Activated CD8-positive, alpha-beta memory T cell treated with anti-CD3 and anti-CD28 coated beads, Interleukin-2, amount 50 U/mL, for 4 hours (primary cell): ENCODE data around the gene RAB5B.
A peak's percentile ranks its signal among the peaks of the same experiment; 100 is the strongest.
"Not testable (repeated sequence)": the region's sequence is repeated elsewhere in the genome, so short reads cannot be mapped to it uniquely, and the experiment has no call there.

Experiments
- DNase-seq: peaks from one replicate; pipeline ENCODE4 v3.0.0-alpha.2; 2020

The RAB5B gene

DNA sequence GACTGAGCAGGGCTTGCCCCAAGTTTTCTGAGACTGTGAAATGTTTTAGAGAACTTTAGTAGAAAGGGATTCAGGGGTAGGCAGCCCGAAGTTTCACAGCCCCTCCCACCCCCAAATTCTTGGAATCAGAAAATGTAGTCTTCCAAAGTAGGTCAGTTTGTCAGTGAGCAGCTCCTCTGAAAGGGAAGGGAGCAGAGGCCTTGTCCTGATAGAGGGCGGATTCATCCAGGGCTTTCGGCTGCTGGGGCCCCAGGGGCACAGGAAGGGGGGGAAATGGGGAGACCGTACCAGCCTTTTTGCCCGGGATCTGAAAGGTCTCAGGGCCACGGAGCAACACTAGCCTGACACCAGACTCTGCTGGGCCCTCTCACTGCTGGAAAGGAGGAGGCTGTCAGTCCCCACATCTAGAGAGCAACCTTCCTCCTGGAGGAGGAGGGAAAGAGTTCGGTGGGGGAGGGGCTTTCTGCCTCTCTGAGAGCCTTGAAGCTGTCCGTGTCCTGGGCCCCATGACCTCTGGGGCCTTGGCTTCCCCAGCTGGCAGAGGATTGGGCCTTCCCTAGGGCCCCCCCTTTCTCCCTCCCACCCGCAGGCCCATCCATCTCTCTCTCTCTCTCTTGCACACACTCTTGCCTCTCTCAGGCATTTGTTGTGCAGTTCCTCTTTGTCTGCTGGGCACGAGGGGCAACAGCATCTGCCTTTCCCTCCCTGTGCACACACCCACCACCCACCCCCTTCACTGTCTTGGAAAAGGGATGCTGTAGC, 46.7 kb downstream of the RAB5B start, which contains the start of gene IKZF4:
TSS of gene IKZF4 (plus strand) at position 621 of the 762 bp plus-strand sequence. CDS start 451 bp downstream, outside the sequence.
- DNase-seq = no peak

DNA sequence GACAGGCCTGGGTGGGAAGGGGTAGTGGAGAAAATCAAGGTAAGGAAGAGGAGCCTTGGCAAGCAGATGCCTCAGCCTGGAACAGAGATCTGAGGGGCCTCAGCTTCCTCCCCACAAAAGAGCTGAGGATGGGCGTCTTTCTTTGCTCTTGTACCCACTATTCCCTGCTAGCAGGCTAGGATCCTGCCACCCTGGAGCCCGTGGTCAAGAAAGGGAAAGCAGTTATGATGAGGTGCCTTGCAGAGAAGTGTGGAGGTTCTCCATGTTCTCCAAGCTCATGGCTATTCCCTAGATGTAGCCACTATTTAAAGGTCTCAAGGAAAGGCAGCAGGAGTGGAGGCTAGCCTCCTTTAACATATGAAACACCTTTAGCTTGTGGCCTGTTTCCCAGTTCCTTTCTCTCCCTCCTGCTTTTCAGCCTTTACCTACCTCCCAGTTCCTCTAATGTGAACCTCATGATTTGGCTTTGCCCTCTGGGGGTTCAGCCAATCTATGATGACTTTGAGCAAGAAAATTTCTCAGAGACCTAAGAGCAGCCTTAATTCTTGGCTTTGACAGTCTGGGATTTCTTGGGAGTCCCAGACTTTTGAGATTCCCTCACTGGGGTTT, 48.1 kb downstream of the RAB5B start:
- no peak for DNase-seq

DNA sequence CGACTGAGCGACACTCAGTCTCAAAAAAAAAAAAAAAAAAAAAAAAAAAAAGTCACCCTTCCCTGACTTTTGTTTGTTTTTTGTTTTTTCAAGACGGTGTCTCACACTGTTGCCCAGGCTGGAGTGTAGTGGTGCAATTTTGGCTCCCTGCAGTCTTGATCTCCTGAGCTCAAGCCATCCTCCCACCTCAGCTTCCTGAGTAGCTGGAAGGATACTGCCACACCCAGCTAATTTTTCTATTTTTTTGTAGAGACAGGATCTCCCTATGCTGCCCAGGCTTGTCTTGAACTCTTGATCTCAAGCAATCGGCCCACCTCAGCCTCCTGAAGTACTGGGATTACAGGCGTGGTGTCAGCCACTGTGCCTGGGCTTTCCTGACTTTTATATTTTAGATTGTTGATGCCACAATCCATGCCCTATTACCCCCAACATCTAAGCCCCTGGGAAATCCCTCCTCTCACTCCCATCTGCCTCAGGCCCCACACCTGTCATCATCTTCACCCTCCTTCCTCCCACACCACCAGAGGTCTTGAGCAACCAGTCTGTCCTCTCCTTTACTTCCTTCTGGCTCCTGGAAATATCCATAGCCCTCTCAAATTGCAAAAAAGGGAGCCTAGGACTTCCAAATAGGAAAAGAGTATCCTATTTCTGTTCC, 54.8 kb downstream of the RAB5B start:
- no peak for DNase-seq

DNA sequence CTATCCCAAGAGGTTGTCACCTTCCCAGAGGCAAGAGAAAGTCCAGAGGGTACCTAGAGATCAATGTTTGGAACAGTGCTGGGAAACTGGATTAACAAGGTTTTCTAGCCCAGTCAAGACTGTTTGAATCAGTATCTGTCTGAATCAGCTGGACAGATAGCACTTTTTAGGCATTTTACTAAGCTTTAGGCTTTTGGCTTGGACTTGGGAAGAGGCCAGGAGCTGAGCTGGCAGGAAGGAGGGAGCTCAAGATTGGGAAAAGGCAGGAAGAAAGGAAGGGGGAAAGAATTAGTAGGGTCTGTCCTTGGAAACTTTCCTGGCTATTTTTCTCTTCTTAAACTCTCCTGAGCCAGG, 55.3 kb downstream of the RAB5B start:
- no peak for DNase-seq

DNA sequence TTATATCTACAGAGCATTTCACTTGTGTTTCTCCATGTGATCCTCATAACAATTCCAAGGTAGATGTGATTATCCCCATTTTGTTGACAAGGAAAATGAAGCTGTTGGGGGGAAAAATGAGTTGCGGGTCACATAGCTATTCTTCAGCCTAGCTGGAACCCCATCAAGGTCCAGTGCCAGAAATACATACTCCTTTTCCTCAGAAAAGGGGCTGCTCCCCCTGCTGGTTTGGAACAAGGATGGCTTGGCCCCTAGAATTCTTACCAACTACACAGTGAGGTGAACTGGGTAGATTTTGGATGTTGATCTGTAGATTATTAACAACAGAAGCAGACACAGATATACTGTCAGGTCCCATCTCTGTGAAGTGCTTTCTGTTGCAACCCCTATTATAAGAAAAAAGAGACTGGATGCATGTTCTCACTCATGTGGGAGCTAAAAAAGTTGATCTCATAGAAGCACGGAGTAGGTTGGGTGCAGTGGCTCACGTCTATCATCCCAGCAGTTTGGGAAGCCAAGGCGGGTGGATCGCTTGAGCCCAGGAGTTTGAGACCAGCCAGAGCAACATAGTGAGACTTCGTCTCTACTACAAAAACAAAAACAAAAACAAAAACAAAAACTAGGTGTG, 55.9 kb downstream of the RAB5B start:
- DNase-seq = peak; percentile 39

DNA sequence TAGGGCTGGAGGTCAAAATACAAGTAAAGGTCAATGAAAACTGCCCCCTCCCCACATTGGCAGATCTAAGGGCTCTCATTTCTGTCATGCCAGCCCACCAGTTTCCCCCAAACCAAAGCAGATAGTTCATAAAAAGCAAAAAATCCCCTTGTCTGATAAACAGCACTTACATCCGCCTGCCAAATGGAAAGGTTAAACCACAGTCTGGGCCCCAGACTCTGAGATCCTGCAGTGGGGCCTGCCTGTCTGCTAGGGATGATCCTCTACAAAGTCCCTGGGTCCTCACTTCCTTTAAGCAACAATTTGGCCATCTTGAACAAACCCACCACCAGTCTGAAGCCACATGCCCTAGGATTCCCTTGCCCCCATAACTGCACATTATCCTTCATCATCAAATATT, 58.1 kb downstream of the RAB5B start:
- DNase-seq = peak; percentile 32

DNA sequence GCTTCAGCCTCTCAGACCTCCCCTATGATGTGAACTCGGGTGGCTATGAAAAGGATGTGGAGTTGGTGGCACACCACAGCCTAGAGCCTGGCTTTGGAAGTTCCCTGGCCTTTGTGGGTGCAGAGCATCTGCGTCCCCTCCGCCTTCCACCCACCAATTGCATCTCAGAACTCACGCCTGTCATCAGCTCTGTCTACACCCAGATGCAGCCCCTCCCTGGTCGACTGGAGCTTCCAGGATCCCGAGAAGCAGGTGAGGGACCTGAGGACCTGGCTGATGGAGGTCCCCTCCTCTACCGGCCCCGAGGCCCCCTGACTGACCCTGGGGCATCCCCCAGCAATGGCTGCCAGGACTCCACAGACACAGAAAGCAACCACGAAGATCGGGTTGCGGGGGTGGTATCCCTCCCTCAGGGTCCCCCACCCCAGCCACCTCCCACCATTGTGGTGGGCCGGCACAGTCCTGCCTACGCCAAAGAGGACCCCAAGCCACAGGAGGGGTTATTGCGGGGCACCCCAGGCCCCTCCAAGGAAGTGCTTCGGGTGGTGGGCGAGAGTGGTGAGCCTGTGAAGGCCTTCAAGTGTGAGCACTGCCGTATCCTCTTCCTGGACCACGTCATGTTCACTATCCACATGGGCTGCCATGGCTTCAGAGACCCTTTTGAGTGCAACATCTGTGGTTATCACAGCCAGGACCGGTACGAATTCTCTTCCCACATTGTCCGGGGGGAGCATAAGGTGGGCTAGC, 60.9 kb downstream of the RAB5B start:
- peak; percentile 38 for DNase-seq

DNA sequence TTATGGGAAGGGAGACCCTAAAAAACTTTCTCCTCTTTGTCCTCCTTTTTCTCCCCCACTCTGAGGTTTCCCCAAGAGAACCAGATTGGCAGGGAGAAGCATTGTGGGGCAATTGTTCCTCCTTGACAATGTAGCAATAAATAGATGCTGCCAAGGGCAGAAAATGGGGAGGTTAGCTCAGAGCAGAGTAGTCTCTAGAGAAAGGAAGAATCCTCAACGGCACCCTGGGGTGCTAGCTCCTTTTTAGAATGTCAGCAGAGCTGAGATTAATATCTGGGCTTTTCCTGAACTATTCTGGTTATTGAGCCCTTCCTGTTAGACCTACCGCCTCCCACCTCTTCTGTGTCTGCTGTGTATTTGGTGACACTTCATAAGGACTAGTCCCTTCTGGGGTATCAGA, 63.3 kb downstream of the RAB5B start:
- no peak for DNase-seq

DNA sequence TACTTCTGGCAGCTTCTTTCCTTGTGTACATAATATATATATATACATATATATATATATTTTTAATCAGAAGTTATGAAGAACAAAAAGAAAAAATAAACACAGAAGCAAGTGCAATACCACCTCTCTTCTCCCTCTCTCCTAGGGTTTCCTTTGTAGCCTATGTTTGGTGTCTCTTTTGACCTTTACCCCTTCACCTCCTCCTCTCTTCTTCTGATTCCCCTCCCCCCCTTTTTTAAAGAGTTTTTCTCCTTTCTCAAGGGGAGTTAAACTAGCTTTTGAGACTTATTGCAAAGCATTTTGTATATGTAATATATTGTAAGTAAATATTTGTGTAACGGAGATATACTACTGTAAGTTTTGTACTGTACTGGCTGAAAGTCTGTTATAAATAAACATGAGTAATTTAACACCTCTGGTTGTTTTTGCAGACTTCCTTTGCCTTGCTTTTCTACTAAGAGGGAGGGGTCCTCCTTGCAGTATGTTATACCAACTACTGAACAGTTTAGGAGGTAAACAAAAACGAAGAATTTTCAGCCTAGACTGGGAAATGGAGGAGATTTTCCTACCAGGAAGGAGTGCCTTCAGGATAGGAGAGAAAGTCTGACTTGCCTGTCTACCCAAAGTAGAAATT, 64.3 kb downstream of the RAB5B start:
- no peak for DNase-seq

DNA sequence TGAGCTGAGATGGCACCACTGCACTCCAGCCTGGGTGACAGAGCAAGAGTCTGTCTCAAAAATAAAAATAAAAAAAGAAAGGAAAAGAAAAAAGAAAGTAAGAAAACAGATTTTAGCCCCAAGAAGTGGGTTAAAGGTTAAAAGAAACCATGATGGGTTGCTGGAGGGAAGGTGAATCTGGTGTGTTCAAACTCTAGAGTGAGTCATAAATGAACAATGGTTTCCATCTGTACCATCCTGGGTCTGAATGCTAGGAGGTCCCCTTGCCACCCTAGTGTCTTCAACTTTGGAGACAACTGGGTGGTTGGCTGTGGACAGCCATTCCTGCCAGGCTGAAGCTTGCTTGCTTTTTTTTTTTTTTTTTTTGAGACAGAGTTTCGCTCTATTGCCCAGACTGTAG, 66.3 kb downstream of the RAB5B start:
- no peak for DNase-seq

DNA sequence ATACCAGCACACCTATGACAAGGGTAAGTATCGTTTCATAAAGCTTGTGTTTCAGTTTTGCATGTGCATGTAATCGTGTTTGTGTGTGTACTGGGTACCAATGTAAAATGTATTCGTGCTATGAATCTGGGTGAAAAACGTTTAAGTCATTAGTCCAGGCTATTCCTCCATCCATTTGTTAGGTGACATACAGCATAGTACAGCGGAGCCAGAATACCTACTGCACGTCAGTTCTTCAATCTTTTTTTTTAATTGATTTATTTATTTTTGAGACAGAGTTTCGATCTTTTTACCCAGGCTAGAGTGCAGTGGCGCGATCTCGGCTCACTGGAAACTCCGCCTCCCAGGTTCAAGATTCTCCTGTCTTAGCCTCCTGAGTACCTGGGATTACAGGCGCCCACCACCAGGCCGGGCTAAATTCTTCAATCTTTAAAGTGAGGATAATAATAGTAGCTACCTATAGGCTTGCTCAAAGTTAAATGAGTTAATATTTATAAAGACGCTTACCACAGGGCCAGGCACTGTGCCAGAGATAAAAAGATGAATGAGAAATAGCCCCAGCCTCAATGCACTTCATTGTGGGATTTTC, 67.2 kb downstream of the RAB5B start:
- DNase-seq = no peak

DNA sequence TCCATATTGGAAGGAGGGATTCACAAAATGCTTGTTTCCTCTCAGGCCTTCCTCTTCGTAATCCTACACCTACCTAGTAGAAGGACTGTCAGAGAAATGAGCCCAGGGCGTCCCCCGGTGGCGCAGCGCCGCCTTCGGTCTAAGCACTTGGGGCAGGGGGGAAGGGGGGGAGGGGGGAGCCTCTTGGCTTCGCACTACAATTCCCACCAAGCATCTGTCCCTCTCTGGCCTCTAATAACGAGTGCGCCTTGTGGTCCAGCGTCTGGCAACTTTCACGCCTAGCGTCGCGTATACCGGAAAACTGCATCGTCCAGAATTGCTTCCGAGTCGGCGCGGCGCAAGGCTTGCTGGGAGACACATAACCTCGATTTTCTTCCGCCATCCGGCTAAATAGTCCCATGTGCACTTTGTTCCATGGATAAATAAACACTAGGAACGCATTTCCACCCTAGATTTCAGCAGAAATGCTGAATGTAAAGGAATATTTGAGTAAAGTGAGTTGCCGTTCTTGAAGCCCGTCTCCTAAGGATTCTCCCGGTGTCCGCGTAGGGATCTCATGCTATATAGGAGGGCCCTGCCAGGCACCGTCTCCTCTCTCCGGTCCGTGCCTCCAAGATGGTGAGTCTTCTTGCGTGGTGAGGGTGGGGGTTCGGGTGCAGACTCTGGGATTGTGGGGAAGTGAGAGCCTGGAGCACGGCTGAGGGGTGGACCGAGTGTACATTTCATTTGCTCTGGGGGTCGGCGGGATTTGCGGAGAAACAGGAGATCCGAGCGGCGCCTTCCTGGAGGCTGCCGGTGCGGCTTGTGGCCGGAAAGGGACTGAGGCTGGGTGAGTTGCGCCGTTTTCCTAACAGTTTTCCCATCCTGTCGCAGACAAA, 67.9 kb downstream of the RAB5B start, which contains the start of gene RPS26:
TSS of gene RPS26 (plus strand) at position 367 of the 878 bp plus-strand sequence. CDS start at position 616, 249 bp downstream.
- DNase-seq = peak; percentile 88

DNA sequence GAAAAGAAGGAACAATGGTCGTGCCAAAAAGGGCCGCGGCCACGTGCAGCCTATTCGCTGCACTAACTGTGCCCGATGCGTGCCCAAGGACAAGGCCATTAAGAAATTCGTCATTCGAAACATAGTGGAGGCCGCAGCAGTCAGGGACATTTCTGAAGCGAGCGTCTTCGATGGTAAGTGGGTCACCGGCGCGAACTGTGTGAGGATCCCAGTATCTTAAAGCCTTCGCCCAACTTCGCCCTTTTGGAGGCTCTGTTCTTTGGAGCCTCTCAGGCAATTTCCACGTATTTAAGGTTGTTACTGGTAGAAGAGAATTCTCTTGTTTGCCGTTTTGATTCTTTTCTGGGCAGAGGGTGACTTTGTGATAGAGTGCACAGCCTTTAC, 68.5 kb downstream of the RAB5B start:
- not testable (repeated sequence) for DNase-seq

DNA sequence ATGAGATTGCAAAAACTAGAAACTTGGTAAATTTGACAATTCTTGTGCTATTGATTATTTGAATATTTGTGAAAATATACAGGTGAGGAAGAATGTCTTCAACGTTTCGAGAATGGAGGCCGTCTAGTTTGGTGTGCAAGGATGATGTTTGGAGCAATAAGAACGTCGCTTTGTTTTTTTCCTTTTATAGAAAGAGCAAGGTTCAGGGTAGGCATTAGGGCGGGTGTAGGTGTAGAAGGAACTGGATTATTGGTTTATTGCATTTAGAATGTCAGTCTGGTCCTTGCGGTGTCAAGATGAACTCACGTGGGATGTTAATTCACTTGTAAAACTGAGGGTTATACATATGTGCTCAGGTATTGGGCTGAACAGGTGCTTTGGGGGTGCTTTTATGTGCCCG, 69.0 kb downstream of the RAB5B start:
- DNase-seq = no peak
